GM12891 (cell line): ENCODE measurements around the gene YES1.

Source experiments
- POLR2A ChIP-seq: IDR thresholded peaks from 2 replicates; pipeline ENCODE4 v1.6.1; 2011; ENCODE audit warnings: low read depth, low read length, control low read depth
- POLR2AphosphoS5 ChIP-seq: IDR thresholded peaks from 2 replicates; pipeline ENCODE4 v1.6.1; 2011; ENCODE audit warnings: low read depth, low read length, control low read depth
- TAF1 ChIP-seq: IDR thresholded peaks from 2 replicates; pipeline ENCODE4 v1.6.1; 2011; ENCODE audit warnings: low read depth, low read length, control low read depth

- no peak for TF ChIP-seq POLR2AphosphoS5
- no peak for TF ChIP-seq TAF1
- TF ChIP-seq POLR2A: no peak
Measured at GRCh38 chr18:683531-683930, 128.5 kb downstream of the YES1 start.
